NB4 (cell line): ENCODE results near the gene RPS5.
A peak's percentile ranks its signal among the peaks of the same experiment; 100 is the strongest.

Experiments used
- DNase-seq: peaks from one replicate; pipeline ENCODE4 v3.0.0; 2010; ENCODE audit warnings: low read depth
- H3K4me3 ChIP-seq: one replicate; pipeline ENCODE4 v1.5.1; 2011; ENCODE audit warnings: mild to moderate bottlenecking, low read depth, low read length, moderate library complexity
- CTCF ChIP-seq: IDR thresholded peaks from one replicate; pipeline ENCODE4 v1.5.1; 2012; ENCODE audit warnings: low read depth, low read length
- MAX ChIP-seq: IDR thresholded peaks from 2 replicates; pipeline ENCODE4 v1.6.1; 2011; ENCODE audit warnings: low read depth, low read length
- MYC ChIP-seq: IDR thresholded peaks from 2 replicates; pipeline ENCODE4 v1.6.1; 2011; ENCODE audit warnings: low read depth, low read length
- POLR2A ChIP-seq: IDR thresholded peaks from 2 replicates; pipeline ENCODE4 v1.6.1; 2011; ENCODE audit warnings: mild to moderate bottlenecking; ENCODE audit not compliant: insufficient read length; ENCODE audit errors: extremely low read depth

The RPS5 gene

GRCh38 chr19:58356766-58357480, 30.1 kb upstream of the RPS5 start:
- no peak for DNase-seq
- TF ChIP-seq CTCF (no peak), POLR2A (no peak), MAX (no peak), MYC (no peak)

GRCh38 chr19:58357481-58358145, 29.5 kb upstream of the RPS5 start:
- no peak for TF ChIP-seq MAX
- TF ChIP-seq POLR2A = no peak
- TF ChIP-seq CTCF = no peak
- no peak for TF ChIP-seq MYC
- no peak overlapping the region for H3K4me3 ChIP-seq
- no peak for DNase-seq

More at GRCh38 chr19:58356766-58357480, 30.1 kb upstream of the RPS5 start:
- H3K4me3 ChIP-seq = no peak overlapping the region

GRCh38 chr19:58361900-58362271, 25.2 kb upstream of the RPS5 start:
- TF ChIP-seq MYC (no peak), MAX (no peak; the same call in 1 of the 2 replicates), CTCF (no peak), POLR2A (no peak)
- DNase-seq = peak; percentile 78

GRCh38 chr19:58362272-58362994, 24.6 kb upstream of the RPS5 start, which contains the start of gene ZNF497:
ZNF497 (minus strand) TSS chr19:58362751; CDS start chr19:58357635, 5,116 bp downstream.
- DNase-seq = peak; percentile 97
- TF ChIP-seq CTCF (no peak), POLR2A (peak; percentile 72), MYC (peak; percentile 76), MAX (peak; percentile 66; the same call in 1 of the 2 replicates)
- H3K4me3 ChIP-seq = peak within 1 kb of the TSS; percentile 88

More at GRCh38 chr19:58361900-58362271, 25.2 kb upstream of the RPS5 start:
- H3K4me3 ChIP-seq = peak overlapping the region; percentile 88

GRCh38 chr19:58364146-58364545, 22.9 kb upstream of the RPS5 start:
- no peak overlapping the region for H3K4me3 ChIP-seq
- TF ChIP-seq POLR2A (no peak), CTCF (no peak), MYC (no peak), MAX (no peak; the same call in 1 of the 2 replicates)
- peak; percentile 89 for DNase-seq
